NCI-H1105 (cell line): ENCODE results near the gene ESPNL.
"Not testable (repeated sequence)": the region's sequence is repeated elsewhere in the genome, so short reads cannot be mapped to it uniquely, and the experiment has no call there.

Source experiments
- DNase-seq: peaks from one replicate; lab custom pipeline; 2025; lab: John Stamatoyannopoulos, UW

Gene ESPNL

GRCh38 chr2:238114851-238115660 lies 14.9 kb downstream of the ESPNL start:
- no peak for DNase-seq

- not testable (repeated sequence) for DNase-seq
Observed at GRCh38 chr2:238115709-238116108, 15.6 kb downstream of the ESPNL start.

GRCh38 chr2:238116298-238117198 lies 16.4 kb downstream of the ESPNL start:
- no peak for DNase-seq

GRCh38 chr2:238117199-238118154 lies 17.3 kb downstream of the ESPNL start:
- DNase-seq = no peak

- DNase-seq = no peak
Observed at GRCh38 chr2:238119756-238120462, 19.8 kb downstream of the ESPNL start.

GRCh38 chr2:238120463-238121298 lies 20.5 kb downstream of the ESPNL start:
- DNase-seq = no peak

GRCh38 chr2:238121511-238122286 lies 21.6 kb downstream of the ESPNL start:
- DNase-seq = no peak

GRCh38 chr2:238122287-238123217 lies 22.4 kb downstream of the ESPNL start:
- no peak for DNase-seq

- DNase-seq = no peak
Observed at GRCh38 chr2:238123218-238123971, 23.3 kb downstream of the ESPNL start.

- DNase-seq = no peak
Observed at GRCh38 chr2:238123991-238124470, 23.9 kb downstream of the ESPNL start.

GRCh38 chr2:238124488-238125126 lies 24.5 kb downstream of the ESPNL start:
- no peak for DNase-seq

GRCh38 chr2:238125127-238125885 lies 25.2 kb downstream of the ESPNL start:
- no peak for DNase-seq

GRCh38 chr2:238126338-238126737 lies 26.2 kb downstream of the ESPNL start:
- no peak for DNase-seq

- DNase-seq = no peak
Observed at GRCh38 chr2:238126775-238127164, 26.6 kb downstream of the ESPNL start.

GRCh38 chr2:238127165-238128060 lies 27.3 kb downstream of the ESPNL start:
- no peak for DNase-seq
